ENCODE results near the gene FHOD3. TPM values are rescaled to one million over a fixed set of nuclear protein-coding genes. Genes with fewer than 3 reads are reported as not detected.
"Not testable (repeated sequence)": the region's sequence is repeated elsewhere in the genome, so short reads cannot be mapped to it uniquely, and the experiment has no call there.

Gene FHOD3
- total and polyA plus RNA-seq, 7 donors: 5.4 to 98.2 (median 20.2) TPM

- H3K36me3 ChIP-seq (ENCODE audit: insufficient read depth in 1 of 2, low read depth in 1 of 2): no peaks in the 10 kb centered on the region
- no peak overlapping the region for H3K27ac ChIP-seq
- DNase-seq (no peak), ATAC-seq (no peak)
- no peak for TF ChIP-seq CTCF (IDR thresholded peaks at IDR 0.05)
- no peak overlapping the region for H3K4me3 ChIP-seq
- intact Hi-C loops (cut with DNase I): no loop called here
- 74 to 87% (median 87%) methylated on average over 2 of the region's 2 CpGs for WGBS, 3 donors
- H3K27me3 ChIP-seq (ENCODE audit: insufficient read depth in 3 of 3, low read length in 2 of 3): no peaks in the 10 kb centered on the region
- no peaks in the 10 kb centered on the region for H3K9me3 ChIP-seq
- H3K4me1 ChIP-seq: no peaks in the 10 kb centered on the region
Measured at GRCh38 chr18:36719630-36720029, 422.1 kb downstream of the FHOD3 start.

- DNase-seq; H3K4me1 ChIP-seq; intact Hi-C loops (cut with DNase I); H3K9me3 ChIP-seq; H3K4me3 ChIP-seq; ATAC-seq; H3K36me3 ChIP-seq (ENCODE audit: insufficient read depth in 1 of 2, low read depth in 1 of 2); H3K27me3 ChIP-seq (ENCODE audit: insufficient read depth in 3 of 3, low read length in 2 of 3); H3K27ac ChIP-seq: not testable (repeated sequence)
- 69 to 100% (median 76%) methylated on average over 1 of the region's 1 CpG for WGBS, 3 donors
Measured at GRCh38 chr18:36721351-36721750, 423.8 kb downstream of the FHOD3 start.

- peak overlapping the region; percentile 11 for H3K4me3 ChIP-seq
- 79 to 85% (median 84%) methylated on average over 7 of the region's 7 CpGs for WGBS, 3 donors
- ATAC-seq: no peak
- no peaks in the 10 kb centered on the region for H3K9me3 ChIP-seq
- no peaks in the 10 kb centered on the region for H3K27me3 ChIP-seq (ENCODE audit: insufficient read depth in 3 of 3, low read length in 2 of 3)
- H3K36me3 ChIP-seq (ENCODE audit: insufficient read depth in 1 of 2, low read depth in 1 of 2): no peaks in the 10 kb centered on the region
- intact Hi-C loops (cut with DNase I): no loop called here
- H3K27ac ChIP-seq: no peak overlapping the region
- no peaks in the 10 kb centered on the region for H3K4me1 ChIP-seq
- DNase-seq: no peak
- no peak for TF ChIP-seq CTCF (IDR thresholded peaks at IDR 0.05)
Measured at GRCh38 chr18:36724169-36724568, 426.7 kb downstream of the FHOD3 start.

- ATAC-seq (no peak), DNase-seq (peak in 1 of 2 donors; percentile 27)
- 42 to 61% (median 51%) methylated on average over 8 of the region's 8 CpGs for WGBS, 3 donors
- no peak for TF ChIP-seq CTCF (IDR thresholded peaks at IDR 0.05)
- intact Hi-C loops (cut with DNase I): no loop called here
- Histone ChIP-seq H3K4me1 (no peaks in the 10 kb centered on the region), H3K27me3 (ENCODE audit: insufficient read depth in 3 of 3, low read length in 2 of 3) (no peaks in the 10 kb centered on the region), H3K9me3 (no peaks in the 10 kb centered on the region), H3K4me3 (peak overlapping the region; percentile 11), H3K36me3 (ENCODE audit: insufficient read depth in 1 of 2, low read depth in 1 of 2) (no peaks in the 10 kb centered on the region), H3K27ac (no peak overlapping the region)
Measured at GRCh38 chr18:36724591-36725001, 427.1 kb downstream of the FHOD3 start.

GRCh38 chr18:36728345-36728744 is 430.8 kb downstream of the FHOD3 start:
- intact Hi-C loops (cut with DNase I): no loop called here
- no peaks in the 10 kb centered on the region for H3K4me1 ChIP-seq
- no peak overlapping the region for H3K4me3 ChIP-seq
- 55 to 66% (median 61%) methylated on average over 4 of the region's 4 CpGs for WGBS, 3 donors
- no peaks in the 10 kb centered on the region for H3K27me3 ChIP-seq (ENCODE audit: insufficient read depth in 3 of 3, low read length in 2 of 3)
- H3K9me3 ChIP-seq: no peaks in the 10 kb centered on the region
- no peak overlapping the region for H3K27ac ChIP-seq
- TF ChIP-seq CTCF (IDR thresholded peaks at IDR 0.05): no peak
- ATAC-seq: no peak
- H3K36me3 ChIP-seq (ENCODE audit: insufficient read depth in 1 of 2, low read depth in 1 of 2): peaks cover 0 to 15% of the 10 kb centered on the region in 2 donors
- DNase-seq: no peak
